ENCODE measurements around the gene BRSK1. TPM values are rescaled to one million over a fixed set of nuclear protein-coding genes. Genes with fewer than 3 reads are reported as not detected.

Gene BRSK1
- total and polyA plus RNA-seq, 2 of the 8 experiments (the other 6 are each of a cell fraction or from before 2014, with no cell fraction given) = 27.6 to 32.7 TPM

- Histone ChIP-seq H4K91ac (replicated peaks; ENCODE audit: insufficient read length, low read length) (no peak overlapping the region), H3K9me3 (ENCODE audit: insufficient read depth in 2 of 2, low read depth in 1 of 2, low read length in 1 of 2) (no peaks in the 10 kb centered on the region; a peak in 1 of 4 replicates), H3K27ac (ENCODE audit: low read depth, low read length) (no peak overlapping the region), H3K4me1 (replicated peaks in 1 of 4; ENCODE audit: control insufficient read depth in 3 of 4, insufficient read depth in 4 of 4, low read length in 3 of 4) (peaks cover 0 to 5% (median 4%) of the 10 kb centered on the region in 4 experiments; a peak in 3 of 7 replicates), H3K56ac (replicated peaks; ENCODE audit: insufficient read length, low read depth, low read length) (no peak overlapping the region), H4K5ac (ENCODE audit: insufficient read length, low read depth, low read length) (no peak overlapping the region), H3K27me3 (replicated peaks in 1 of 4; ENCODE audit: control insufficient read depth in 3 of 4, extremely low read depth in 1 of 4, insufficient read depth in 3 of 4, low read length in 3 of 4) (no peaks in the 10 kb centered on the region), H3K23ac (ENCODE audit: insufficient read length) (no peak overlapping the region), H2BK15ac (ENCODE audit: low read length) (no peak overlapping the region), H2BK12ac (ENCODE audit: low read depth, low read length) (no peak overlapping the region), H3K23me2 (ENCODE audit: low read depth, low read length) (peaks cover 2% of the 10 kb centered on the region; the same call in 1 of the 2 replicates), H3K4me2 (ENCODE audit: insufficient read depth in 1 of 2, low read depth in 2 of 2, low read length in 2 of 2) (no peak overlapping the region), H2AK5ac (ENCODE audit: low read depth, low read length) (no peak overlapping the region), H3K14ac (ENCODE audit: insufficient read length) (no peak overlapping the region), H2BK5ac (ENCODE audit: low read depth, low read length) (peak overlapping the region; percentile 77; the same call in 1 of the 2 replicates), H3K9ac (replicated peaks in 1 of 4; ENCODE audit: extremely low read depth in 1 of 4, low read depth in 3 of 4, low read length in 3 of 4) (no peak overlapping the region), H3K79me2 (ENCODE audit: control insufficient read depth in 1 of 2, insufficient read depth in 2 of 2, low read length in 2 of 2) (peaks cover 0 to 11% of the 10 kb centered on the region in 2 experiments; a peak in 2 of 4 replicates), H2BK20ac (ENCODE audit: low read length) (no peak overlapping the region), H3K4ac (replicated peaks; ENCODE audit: insufficient read length, low read depth, low read length) (no peak overlapping the region), H3K18ac (ENCODE audit: extremely low read depth, low read length) (no peak overlapping the region), H3K4me3 (ENCODE audit: extremely low read depth in 1 of 4, insufficient read depth in 2 of 4, low read depth in 3 of 4, low read length in 4 of 4) (no peak overlapping the region), H2AFZ (ENCODE audit: low read length) (no peak overlapping the region), H4K8ac (ENCODE audit: extremely low read depth, insufficient read depth, low read length) (no peak overlapping the region), H3K79me1 (ENCODE audit: low read depth, low read length) (peaks cover 11% of the 10 kb centered on the region; the same call in 1 of the 2 replicates), H4K20me1 (replicated peaks in 1 of 2; ENCODE audit: control insufficient read depth in 1 of 2, insufficient read depth in 2 of 2, low read length in 2 of 2) (no peaks in the 10 kb centered on the region), H3K36me3 (ENCODE audit: control insufficient read depth in 2 of 4, insufficient read depth in 4 of 4, low read length in 3 of 4) (peaks cover 4 to 27% (median 13%) of the 10 kb centered on the region in 4 experiments; a peak in 6 of 8 replicates), H2BK120ac (replicated peaks; ENCODE audit: low read depth, low read length) (no peak overlapping the region)
- ChIA-PET POLR2A (ENCODE audit: partially characterized antibody) (interaction anchor here (0.5 to 1.9 kb wide), 7 partner anchors 11 to 138 kb away, joined by 3 to 8 read pairs (median 3); partner anchors contain the start of genes TNNT1 and UBE2S), CTCF (ENCODE audit: partially characterized antibody) (interaction anchor here (1.0 to 3.0 kb wide), 4 partner anchors 14 to 121 kb away, joined by 3 to 15 read pairs (median 4); partner anchors contain the start of gene DNAAF3)
- WGBS, 2 experiments (ENCODE audit: extremely low coverage in 1 of 2, insufficient coverage in 1 of 2, insufficient read length in 1 of 2, insufficient replicate concordance in 2 of 2, low coverage in 1 of 2, low lambda C conversion rate in 2 of 2, missing lambda C conversion rate in 1 of 2) = 95% methylated on average over 14 of the region's 21 CpGs; no CpG with 5 or more reads in 1 of the 2 experiments
- DNase-seq (ENCODE audit: low read depth in 1 of 2, low spot score in 2 of 2) = no peak
- no peak for FAIRE-seq
- TF ChIP-seq SP2 (IDR thresholded peaks at IDR 0.05; ENCODE audit: low read length) (no peak), GTF2F1 (IDR thresholded peaks at IDR 0.05; ENCODE audit: borderline replicate concordance, low read depth, low read length) (no peak), RFX5 (IDR thresholded peaks at IDR 0.05; ENCODE audit: borderline replicate concordance, low read depth, low read length) (no peak), YY1 (IDR thresholded peaks at IDR 0.05; ENCODE audit: low read depth, low read length) (no peak), KDM4A (IDR thresholded peaks at IDR 0.05; ENCODE audit: low read depth, low read length, severe bottlenecking) (no peak), TAF1 (IDR thresholded peaks at IDR 0.05; ENCODE audit: low read depth, low read length) (no peak), TAF7 (optimal IDR thresholded peaks at IDR 0.05; ENCODE audit: borderline replicate concordance, low read depth, low read length) (no peak), EGR1 (IDR thresholded peaks at IDR 0.05; ENCODE audit: borderline replicate concordance, low read depth, low read length) (no peak), TBP (IDR thresholded peaks at IDR 0.05; ENCODE audit: low read depth, low read length) (no peak), ZNF274 (IDR thresholded peaks at IDR 0.05; ENCODE audit: borderline replicate concordance, extremely low read depth, low read length) (no peak), TEAD4 (IDR thresholded peaks at IDR 0.05; ENCODE audit: low read depth, low read length) (no peak), SP4 (IDR thresholded peaks at IDR 0.05; ENCODE audit: low read length) (no peak), EP300 (IDR thresholded peaks at IDR 0.05; ENCODE audit: borderline replicate concordance in 1 of 2, low read depth in 2 of 2, low read length in 2 of 2) (no peak)
Observed at GRCh38 chr19:55287361-55288079, 3.7 kb downstream of the BRSK1 start.
